Tibial nerve (tissue), 4 donors: ENCODE data around the gene TMTC1. TPM values are rescaled to one million over a fixed set of nuclear protein-coding genes. Genes with fewer than 3 reads are reported as not detected.
"Not testable (repeated sequence)": the region's sequence is repeated elsewhere in the genome, so short reads cannot be mapped to it uniquely, and the experiment has no call there.

ENCODE experiments used
- DNase-seq, 2 donors: peaks; one replicate each; pipeline ENCODE4 v3.0.0-alpha.2; 2019; ENCODE audit warnings: low spot score in 2 of 2
- H3K27ac ChIP-seq, 4 donors: fragments of 200-600 bp; sonication (generic) in 3 of 4; one replicate each; pipeline ENCODE4 v1.5.1; 2017 to 2019; ENCODE audit warnings: mild to moderate bottlenecking in 1 of 4
- H3K27me3 ChIP-seq, 2 donors: fragments of 200-600 bp; sonication (generic) in 1 of 2; one replicate each; pipeline versions ENCODE4 v1.5.1 to v1.6.0; 2017 to 2019
- H3K36me3 ChIP-seq, 3 donors: fragments of 200-600 bp; sonication (generic); one replicate each; pipeline ENCODE4 v1.5.1; 2018 to 2019
- H3K4me1 ChIP-seq, 4 donors: fragments of 200-600 bp; sonication (generic) in 3 of 4; one replicate each; pipeline ENCODE4 v1.5.1; 2017 to 2019
- H3K4me3 ChIP-seq, 4 donors: fragments of 200-600 bp; sonication (generic) in 3 of 4; one replicate each; pipeline ENCODE4 v1.5.1; 2017 to 2019; ENCODE audit warnings: mild to moderate bottlenecking in 1 of 4, moderate library complexity in 1 of 4
- H3K9me3 ChIP-seq, 4 donors: fragments of 200-600 bp; sonication (generic) in 3 of 4; one replicate each; pipeline ENCODE4 v1.5.1; 2017 to 2019
- EP300 ChIP-seq, 2 donors: sonication (generic); formaldehyde crosslinking; IDR thresholded peaks; one replicate each; pipeline ENCODE4 v1.6.1; 2017; ENCODE audit warnings: antibody characterized with exemption in 2 of 2, mild to moderate bottlenecking in 1 of 2
- POLR2A ChIP-seq, 2 donors: fragments of 450-650 bp; IDR thresholded peaks; one replicate each; pipeline ENCODE4 v1.6.1; 2017; ENCODE audit warnings: antibody characterized with exemption in 2 of 2, mild to moderate bottlenecking in 2 of 2, moderate library complexity in 2 of 2
- WGBS, 2 donors: methylation state at CpG; one replicate each; pipeline ENCODE4 v1.1.5; 2018; 5-methylcytosine and 5-hydroxymethylcytosine counted together
- total RNA-seq, 4 donors: library from RNA; depleted of rRNA; stranded (reverse); fragments of >200 nt; gene quantifications; one replicate each; pipeline ENCODE4 v1.1.0, GENCODE V29; 2016
- TF ChIP-seq, protein P1 (sequence below), 5 experiments: fragments of 200-600 bp in 3 of 5; fragments of 450-650 bp in 2 of 5; sonication (generic) in 3 of 5; IDR thresholded peaks; one replicate each; pipeline ENCODE4 v1.5.1; 2016 to 2019; ENCODE audit warnings: antibody characterized with exemption in 5 of 5, mild to moderate bottlenecking in 3 of 5, moderate library complexity in 2 of 5

The TMTC1 gene
- total RNA-seq, 4 donors from 2014 or later: 111 to 207 (median 144) TPM

DNA sequence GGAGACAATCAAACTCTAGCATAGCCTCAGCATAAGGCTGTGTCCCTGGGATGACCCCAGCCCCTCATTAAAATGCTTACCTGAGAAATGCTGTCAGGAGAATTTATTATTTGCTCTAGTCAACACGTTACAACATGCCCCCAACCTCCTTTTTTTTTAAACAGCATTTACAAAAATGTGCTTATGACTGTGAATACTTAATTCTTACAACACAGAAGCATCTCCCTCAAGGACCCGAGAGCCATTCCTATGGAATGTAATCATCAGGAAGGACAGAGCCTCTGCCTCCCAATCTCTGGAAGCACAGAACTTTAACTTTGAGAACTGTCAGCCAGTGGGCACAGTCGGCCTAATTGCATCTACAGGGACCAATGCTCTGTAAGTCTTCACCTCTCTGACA is 149.7 kb downstream of the TMTC1 start:
- 54 to 57% methylated on average over 3 of the region's 3 CpGs for WGBS, 2 donors
- H3K4me3 ChIP-seq: no peak overlapping the region
- no peak overlapping the region for H3K27ac ChIP-seq
- no peaks in the 10 kb centered on the region for H3K27me3 ChIP-seq
- no peaks in the 10 kb centered on the region for H3K9me3 ChIP-seq
- TF ChIP-seq POLR2A (IDR thresholded peaks at IDR 0.05) (no peak), EP300 (IDR thresholded peaks at IDR 0.05) (no peak)
- TF ChIP-seq, protein P1, sequence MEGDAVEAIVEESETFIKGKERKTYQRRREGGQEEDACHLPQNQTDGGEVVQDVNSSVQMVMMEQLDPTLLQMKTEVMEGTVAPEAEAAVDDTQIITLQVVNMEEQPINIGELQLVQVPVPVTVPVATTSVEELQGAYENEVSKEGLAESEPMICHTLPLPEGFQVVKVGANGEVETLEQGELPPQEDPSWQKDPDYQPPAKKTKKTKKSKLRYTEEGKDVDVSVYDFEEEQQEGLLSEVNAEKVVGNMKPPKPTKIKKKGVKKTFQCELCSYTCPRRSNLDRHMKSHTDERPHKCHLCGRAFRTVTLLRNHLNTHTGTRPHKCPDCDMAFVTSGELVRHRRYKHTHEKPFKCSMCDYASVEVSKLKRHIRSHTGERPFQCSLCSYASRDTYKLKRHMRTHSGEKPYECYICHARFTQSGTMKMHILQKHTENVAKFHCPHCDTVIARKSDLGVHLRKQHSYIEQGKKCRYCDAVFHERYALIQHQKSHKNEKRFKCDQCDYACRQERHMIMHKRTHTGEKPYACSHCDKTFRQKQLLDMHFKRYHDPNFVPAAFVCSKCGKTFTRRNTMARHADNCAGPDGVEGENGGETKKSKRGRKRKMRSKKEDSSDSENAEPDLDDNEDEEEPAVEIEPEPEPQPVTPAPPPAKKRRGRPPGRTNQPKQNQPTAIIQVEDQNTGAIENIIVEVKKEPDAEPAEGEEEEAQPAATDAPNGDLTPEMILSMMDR (IDR thresholded peaks at IDR 0.05): no peak
- H3K36me3 ChIP-seq: peaks cover 0 to 34% (median 0%) of the 10 kb centered on the region in 3 donors
- DNase-seq: no peak
- no peaks in the 10 kb centered on the region for H3K4me1 ChIP-seq

DNA sequence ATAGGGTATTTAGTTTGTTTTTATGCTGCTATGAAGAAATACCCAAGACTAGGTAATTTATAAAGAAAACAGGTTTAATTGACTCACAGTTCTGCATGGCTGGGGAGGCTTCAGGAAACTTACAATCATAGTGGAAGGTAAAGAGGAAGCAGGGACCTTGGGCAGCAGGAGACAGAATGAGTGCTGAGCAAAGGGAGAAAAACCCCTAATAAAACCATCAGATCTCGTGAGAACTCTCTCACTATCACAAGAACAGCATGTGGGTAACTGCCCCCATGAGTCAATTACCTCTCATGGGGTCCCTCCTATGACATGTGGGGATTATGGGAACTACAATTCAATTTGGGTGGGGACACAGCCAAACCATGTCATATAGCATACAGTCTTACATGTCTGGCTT is 153.6 kb downstream of the TMTC1 start:
- 38 to 54% methylated on average over 1 of the region's 1 CpG for WGBS, 2 donors
- H3K27me3 ChIP-seq, DNase-seq: not testable (repeated sequence)

DNA sequence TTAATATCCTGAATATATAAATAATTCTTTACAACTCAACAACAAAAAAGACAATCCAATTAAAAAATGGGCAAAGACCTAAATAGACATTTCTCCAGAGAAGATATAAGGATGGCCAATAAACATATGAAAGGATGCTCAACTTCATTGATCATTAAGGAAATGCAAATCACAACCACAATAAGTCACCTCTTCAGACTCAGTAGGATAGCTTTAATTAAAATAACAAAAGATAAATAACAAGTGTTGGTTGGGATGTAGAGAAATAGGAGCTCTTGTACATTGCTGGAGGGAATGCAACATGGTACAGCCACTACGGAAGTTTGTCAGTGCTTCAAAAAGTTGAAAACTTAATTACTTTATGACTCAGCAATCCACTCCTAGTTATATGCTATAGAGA is 156.5 kb downstream of the TMTC1 start:
- WGBS, 2 donors: 89 to 95% methylated on average over 1 of the region's 1 CpG
- no peak for DNase-seq
- H3K36me3 ChIP-seq: peaks cover 0 to 31% (median 0%) of the 10 kb centered on the region in 3 donors
- H3K4me3 ChIP-seq: no peak overlapping the region
- TF ChIP-seq, protein P1 (IDR thresholded peaks at IDR 0.05): no peak
- TF ChIP-seq POLR2A (IDR thresholded peaks at IDR 0.05) (no peak), EP300 (IDR thresholded peaks at IDR 0.05) (no peak)
- peaks cover 0 to 5% (median 0%) of the 10 kb centered on the region in 4 donors for H3K9me3 ChIP-seq
- H3K27me3 ChIP-seq: no peaks in the 10 kb centered on the region
- H3K27ac ChIP-seq: no peak overlapping the region
- no peaks in the 10 kb centered on the region for H3K4me1 ChIP-seq

More for the DNA sequence above, 153.6 kb downstream of the TMTC1 start:
- H3K27ac ChIP-seq, H3K9me3 ChIP-seq, H3K4me1 ChIP-seq, H3K4me3 ChIP-seq: not testable (repeated sequence)
- H3K36me3 ChIP-seq: peaks cover 0 to 42% (median 0%) of the 10 kb centered on the region in 3 donors

DNA sequence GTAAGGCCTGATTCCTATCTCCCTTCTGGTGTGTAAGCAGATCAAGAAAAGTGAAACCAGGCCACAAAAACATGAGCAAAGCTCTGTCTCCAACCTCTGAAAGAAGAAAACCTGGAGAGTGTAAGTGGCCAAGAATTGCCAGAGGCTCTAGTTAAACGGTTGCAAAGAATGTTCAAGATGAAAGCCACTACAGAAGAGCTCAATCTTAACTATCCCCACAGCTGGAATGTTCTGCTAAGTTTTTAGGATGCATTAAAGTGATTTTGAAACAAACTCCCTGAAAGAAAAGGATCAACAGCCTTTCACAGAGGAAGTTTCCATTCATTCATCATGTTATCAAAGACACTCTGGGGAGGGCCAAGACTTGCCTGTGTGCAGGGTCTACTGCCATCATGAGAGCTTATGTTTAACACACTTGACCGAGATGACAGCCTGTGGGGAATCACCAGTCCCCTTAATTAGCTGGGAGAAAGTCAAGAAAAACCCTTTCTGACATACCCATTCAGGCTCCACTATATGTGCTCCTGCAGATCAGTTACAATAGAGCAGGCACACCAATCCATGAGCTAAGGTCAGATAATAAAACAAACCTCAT is 158.3 kb downstream of the TMTC1 start:
- no peaks in the 10 kb centered on the region for H3K27me3 ChIP-seq
- H3K4me1 ChIP-seq: no peaks in the 10 kb centered on the region
- TF ChIP-seq, protein P1 (IDR thresholded peaks at IDR 0.05): no peak
- TF ChIP-seq POLR2A (IDR thresholded peaks at IDR 0.05): no peak
- TF ChIP-seq EP300 (IDR thresholded peaks at IDR 0.05): no peak
- peaks cover 0 to 5% (median 0%) of the 10 kb centered on the region in 4 donors for H3K9me3 ChIP-seq
- no peak overlapping the region for H3K4me3 ChIP-seq
- H3K36me3 ChIP-seq: peaks cover 0 to 17% (median 0%) of the 10 kb centered on the region in 3 donors
- 12 to 20% methylated on average over 2 of the region's 2 CpGs for WGBS, 2 donors
- DNase-seq: no peak
- H3K27ac ChIP-seq: peak overlapping the region in 1 of 4 donors; percentile 36

DNA sequence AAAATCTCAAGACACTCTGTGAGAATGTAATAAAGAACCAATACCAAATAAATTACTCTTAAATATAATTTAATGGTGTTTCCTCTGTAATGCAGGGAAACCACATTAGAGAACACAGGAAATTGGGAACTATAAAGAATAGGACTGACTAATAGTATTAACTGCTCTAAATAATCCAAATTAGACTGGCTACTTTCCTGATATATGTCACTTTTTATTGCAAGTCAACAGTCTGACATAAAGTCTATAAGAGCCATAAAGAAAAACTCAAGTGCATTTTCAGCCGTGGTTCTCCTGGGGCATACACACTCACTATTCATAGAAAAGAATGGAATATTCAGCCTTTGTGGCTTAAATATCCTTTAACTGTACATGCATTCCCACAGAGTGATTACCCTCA is 161.5 kb downstream of the TMTC1 start:
- DNase-seq: no peak
- no peak overlapping the region for H3K4me3 ChIP-seq
- no peaks in the 10 kb centered on the region for H3K4me1 ChIP-seq
- 31 to 41% methylated on average over 1 of the region's 1 CpG for WGBS, 2 donors
- TF ChIP-seq POLR2A (IDR thresholded peaks at IDR 0.05) (no peak), EP300 (IDR thresholded peaks at IDR 0.05) (no peak)
- TF ChIP-seq, protein P1 (IDR thresholded peaks at IDR 0.05): no peak
- no peak overlapping the region for H3K27ac ChIP-seq
- no peaks in the 10 kb centered on the region for H3K36me3 ChIP-seq
- H3K9me3 ChIP-seq: no peaks in the 10 kb centered on the region
- no peaks in the 10 kb centered on the region for H3K27me3 ChIP-seq
